HG03521 (cell line): ENCODE measurements around the gene TYRP1.

Experiments used
- ATAC-seq: cut with Tn5 transposase; IDR thresholded peaks from one replicate; pipeline ENCODE4 v1.9.1; 2021; ENCODE audit warnings: mild to moderate bottlenecking, moderate library complexity; ENCODE audit not compliant: unreplicated experiment

The TYRP1 gene

DNA sequence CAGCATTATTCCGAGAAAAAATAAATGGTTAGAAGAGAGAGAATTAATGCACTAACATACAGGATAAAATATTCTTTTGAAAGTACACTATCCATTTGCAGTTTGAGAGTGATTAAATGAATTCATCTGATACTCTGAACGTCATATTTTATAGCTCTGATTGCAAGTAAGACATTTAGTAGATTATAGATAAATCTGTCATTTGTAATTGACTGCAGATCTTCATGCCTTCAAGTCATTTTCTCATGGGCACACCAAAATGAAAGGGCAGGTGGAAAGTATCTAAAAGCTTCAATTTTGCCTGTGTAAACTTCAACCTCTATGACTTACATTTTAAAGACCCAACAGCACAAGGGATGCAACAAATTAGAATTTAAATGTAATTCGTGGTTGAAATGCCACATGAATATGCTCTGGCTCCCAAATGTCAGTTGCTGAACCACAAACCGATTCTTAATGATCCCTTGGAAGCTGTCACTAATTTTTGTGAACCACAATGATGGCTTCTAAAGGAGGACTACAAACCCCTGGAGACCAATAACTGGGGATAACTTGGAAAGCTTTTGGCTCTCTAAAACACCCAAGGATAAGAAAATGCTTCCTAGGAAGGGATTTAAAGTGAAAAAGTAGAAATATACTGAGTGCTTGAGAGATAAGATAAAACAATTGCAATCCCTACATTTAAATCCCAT lies 3.9 kb downstream of the TYRP1 start:
- ATAC-seq, result no peak

DNA sequence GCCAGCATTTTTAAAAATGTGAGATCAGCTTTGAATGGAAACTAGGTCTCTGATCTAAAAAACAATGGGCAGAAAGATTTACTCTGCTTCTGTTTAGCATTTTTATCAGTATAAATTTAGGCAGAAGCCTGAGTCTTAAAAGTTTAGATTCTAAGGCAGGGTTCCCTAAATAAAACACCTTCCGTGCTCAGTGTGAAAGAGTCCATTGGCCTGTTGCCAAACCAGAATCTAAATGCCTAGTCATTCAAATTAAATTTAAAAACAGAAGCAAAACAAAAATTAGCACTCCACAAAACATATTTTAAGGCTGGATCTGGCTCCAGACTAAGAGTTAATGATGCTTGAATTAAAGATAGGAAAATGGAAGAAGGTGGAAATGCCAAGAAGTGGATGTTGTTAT lies 4.5 kb downstream of the TYRP1 start:
- no peak for ATAC-seq

DNA sequence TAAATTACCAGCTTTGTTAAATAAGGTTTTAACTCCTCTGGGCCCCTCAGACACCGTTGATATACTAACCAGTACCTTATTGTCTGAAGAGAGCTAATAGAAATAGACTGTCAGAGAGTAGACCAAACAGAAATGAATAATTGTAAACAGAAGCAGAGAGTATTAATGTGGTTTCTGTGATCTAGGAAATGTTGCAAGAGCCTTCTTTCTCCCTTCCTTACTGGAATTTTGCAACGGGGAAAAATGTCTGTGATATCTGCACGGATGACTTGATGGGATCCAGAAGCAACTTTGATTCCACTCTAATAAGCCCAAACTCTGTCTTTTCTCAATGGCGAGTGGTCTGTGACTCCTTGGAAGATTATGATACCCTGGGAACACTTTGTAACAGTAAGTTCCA lies 5.1 kb downstream of the TYRP1 start:
- no peak for ATAC-seq

DNA sequence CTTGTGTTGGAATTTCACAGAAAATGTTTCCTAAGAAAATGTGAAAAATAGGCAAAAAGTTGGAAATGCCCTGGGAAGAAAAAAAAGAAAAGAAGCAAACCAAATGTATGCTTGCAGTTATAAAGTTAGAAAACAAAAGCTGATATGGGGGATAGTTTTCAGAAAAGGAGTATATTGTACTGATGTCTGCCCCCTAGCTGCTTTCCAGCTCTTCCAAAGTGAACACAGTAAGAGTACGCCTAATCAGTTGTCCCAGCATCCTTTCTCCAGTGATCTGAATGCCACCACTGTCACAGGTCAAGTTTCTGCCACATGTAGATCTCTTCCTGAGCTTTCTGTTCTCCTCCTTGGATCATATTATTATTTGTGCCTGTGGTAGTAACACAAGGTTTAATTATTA lies 5.8 kb downstream of the TYRP1 start:
- no peak for ATAC-seq

DNA sequence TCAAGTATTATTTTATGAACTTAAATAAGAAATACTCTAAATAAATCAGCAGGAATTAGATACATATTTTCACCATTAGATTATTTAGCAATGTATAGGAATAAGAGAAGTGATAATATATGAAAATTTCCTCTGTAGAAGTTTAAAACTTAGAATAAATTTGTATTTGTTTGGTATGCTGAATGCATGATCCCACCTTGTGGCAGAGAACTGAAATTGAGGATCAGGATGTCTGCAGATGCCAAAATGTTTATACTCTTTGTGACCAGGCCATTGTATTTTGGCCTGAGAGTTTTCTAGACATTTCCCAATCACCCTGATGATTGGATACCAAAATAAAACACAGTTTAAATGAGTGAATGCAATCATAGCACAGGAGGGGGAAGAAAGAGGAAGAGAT lies 6.3 kb downstream of the TYRP1 start:
- no peak for ATAC-seq

DNA sequence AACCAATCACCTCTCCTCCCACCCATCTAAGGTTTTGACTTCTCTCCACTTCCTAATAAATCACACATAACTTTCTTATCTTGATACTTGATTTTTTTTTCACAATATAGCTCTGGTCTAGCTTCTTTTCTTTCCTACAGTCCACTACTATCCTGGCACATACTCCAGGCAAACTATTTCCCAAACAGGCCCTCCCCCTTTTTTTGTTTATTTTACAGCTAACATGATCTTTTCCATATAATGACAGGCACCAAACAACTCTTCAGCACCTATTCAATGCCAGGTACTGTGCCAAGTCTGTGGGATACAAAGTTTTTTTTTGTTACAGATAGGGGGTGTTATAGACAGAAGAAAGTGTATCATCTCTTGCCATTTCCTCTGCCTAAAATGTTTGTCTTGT lies 7.9 kb downstream of the TYRP1 start:
- ATAC-seq, result no peak

DNA sequence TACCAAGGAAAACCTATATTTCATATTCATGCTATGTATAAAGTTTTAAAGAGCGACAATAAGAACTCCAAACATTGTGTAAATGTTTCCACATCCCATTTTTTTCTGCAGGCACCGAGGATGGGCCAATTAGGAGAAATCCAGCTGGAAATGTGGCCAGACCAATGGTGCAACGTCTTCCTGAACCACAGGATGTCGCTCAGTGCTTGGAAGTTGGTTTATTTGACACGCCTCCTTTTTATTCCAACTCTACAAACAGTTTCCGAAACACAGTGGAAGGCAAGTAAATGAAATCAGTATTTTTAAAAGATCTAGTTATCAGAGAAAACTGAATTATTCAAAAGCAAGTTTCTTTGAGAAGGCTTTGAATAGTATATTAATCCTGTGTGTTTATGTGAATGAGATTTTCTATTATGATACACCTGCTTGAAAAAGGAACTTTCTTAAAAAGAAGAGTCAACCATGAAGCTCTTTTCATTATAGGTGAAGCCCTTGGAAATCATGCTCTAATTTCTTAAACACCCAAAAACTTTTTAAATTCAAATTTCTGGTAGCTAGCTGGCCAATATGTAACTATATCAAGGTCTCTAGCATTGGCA lies 9.1 kb downstream of the TYRP1 start:
- no peak for ATAC-seq

DNA sequence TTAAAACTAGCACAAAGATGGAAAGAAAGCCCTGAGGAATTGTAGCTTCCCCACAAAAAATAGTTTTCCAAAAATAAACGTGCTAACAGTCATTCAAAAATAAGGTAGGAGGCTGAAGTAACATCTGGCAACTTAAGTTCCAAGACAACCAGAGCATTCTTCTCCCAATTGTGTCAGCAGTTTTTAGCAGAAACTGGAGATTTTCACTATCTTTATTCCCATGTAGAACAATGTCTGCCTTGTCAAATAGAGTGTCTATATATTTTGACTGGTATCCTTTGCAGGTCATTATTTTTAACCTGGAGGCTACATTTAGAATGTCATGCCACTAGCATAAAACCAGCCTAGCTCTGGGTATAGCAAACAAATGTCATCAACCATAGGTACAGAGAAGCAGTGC lies 10.8 kb downstream of the TYRP1 start:
- no peak for ATAC-seq

DNA sequence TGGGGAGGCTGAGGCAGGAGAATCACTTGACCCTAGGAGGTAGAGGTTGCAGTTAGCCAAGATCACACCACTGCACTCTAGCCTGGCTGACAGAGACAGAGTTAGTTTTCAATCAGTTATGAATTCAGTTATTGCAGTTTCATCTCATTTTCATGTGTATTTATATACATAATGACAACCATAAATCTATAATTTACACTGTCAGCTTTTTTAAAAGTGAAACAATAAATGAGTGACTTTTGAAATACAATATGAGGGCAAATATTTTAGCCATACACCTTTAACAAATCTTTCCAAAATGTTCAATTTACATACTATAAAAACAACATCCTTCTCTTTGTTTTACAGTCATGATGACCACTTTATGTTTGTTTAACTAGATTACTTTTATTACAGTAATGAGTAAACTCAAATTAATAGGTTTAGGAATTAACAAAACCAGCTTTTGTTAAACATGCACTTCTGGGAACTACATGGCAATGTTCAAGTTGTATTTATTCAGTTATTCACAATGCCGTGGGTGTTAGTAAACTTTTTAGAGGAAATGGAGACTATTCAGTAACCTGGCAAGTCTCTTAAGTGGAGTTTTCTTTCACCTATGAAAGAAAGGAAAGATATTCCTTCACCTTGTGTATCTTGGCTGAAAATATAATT lies 12.7 kb downstream of the TYRP1 start:
- no peak for ATAC-seq

DNA sequence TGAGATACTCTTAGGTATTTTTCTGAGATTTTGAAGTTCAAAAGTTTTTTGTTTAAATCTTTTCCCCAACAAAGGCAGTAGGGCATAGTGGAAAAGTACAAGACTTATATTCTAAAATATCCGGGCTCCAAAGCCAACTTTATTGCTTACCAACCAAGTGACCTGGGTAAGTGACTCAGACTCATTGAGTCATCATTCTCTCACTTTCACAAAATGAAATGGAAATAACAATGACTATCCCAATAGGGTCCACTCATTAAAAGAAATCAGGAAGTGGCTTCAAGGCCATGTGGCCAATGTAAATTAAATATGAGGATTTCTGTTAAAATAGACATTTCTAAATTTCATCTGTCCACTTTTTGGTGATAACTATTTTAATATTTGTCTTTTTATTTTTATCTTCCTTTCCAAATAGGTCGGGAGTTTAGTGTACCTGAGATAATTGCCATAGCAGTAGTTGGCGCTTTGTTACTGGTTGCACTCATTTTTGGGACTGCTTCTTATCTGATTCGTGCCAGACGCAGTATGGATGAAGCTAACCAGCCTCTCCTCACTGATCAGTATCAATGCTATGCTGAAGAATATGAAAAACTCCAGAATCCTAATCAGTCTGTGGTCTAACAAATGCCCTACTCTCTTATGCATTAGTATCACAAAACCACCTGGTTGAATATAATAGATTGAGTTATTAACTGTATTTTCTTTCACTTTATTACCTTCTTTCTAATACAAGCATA lies 15.5 kb downstream of the TYRP1 start:
- ATAC-seq, result no peak

DNA sequence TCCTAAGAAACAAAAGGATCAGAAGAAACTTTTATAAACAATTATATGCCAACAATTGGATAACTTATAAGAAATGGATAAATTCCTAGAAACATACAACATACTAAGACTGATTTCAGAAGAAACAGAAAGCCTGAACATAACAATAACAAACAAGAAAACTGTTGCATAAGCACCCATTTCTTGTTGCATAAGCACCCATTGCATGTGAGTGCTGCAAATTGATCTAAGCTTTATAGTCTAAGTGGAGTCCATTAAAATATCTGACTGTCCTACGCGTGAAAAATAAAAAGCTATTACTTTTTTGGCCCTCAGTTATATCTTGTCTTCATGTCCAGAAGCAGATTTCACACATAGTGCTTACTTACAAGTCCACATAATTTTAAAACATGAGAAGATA lies 19.3 kb downstream of the TYRP1 start:
- ATAC-seq, result no peak

DNA sequence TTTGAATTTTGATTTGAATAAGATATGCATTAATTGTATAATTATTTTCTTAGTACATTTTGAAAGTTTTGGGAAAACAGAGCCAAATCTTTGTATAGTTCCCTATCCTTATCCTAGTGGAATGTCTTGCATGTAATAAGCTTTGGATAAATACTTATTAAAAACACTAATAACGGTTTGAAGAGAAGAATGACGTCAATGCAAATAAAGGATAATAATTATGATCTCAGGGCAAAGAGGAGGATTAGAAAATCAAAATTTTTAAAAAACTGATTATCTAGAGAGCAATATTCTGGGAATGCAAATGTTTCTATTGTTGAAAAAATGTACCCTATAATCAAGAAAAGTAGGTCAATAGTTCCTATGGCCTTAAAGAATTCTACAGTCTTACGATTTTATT lies 22.1 kb downstream of the TYRP1 start:
- no peak for ATAC-seq

DNA sequence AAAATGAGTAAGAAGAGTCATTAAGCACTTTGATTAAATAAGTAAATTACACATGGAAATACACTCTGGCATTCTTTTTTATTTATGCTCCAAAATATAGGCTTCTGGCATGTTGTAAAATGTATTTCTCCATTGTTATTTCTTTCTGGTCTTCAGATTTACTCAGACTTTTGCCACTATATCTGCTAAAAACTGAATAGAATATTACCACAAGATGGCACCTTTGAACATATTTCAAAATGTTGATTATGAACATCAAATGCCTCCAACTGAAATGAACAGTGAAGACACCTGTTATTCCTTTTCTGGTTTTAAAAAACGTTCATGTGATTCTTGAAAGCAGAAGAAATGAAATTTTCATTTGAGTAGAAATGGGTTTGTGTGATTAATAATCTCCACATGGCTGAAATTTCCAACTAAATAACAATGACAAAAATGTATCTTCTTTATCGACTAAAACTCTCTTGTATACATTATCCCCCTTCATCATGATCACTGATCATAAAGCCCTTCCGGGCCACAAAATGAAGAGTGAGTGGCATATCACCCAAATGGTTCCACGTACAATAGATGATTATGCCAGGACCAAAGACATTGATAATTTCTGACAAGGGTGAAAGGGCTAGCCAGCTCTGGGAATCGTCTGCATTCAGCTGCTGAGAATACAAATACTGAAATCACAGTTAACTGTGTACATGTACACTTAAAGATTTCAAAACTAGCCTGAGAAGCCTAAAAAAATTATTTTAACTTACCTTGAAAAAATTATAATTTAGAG lies 23.8 kb downstream of the TYRP1 start:
- ATAC-seq, result no peak

DNA sequence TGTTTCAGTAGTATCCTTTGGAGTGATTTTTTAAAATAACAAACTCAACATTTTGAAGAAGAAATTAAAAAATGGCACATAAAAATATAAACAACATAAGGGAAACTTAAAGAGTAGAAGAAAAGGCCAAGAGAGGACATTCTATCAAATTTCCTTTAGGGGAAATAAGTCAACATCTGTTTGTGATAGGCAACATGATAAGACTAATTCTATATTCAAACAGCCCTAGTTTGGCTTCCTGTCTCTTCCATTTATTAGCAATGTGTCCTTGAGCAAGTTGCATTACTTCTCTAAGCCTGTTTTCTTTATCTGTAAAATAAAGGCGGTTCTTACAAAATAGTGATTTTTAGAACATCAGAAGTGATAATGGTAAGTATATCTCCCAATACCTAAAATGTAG lies 24.7 kb downstream of the TYRP1 start:
- no peak for ATAC-seq

DNA sequence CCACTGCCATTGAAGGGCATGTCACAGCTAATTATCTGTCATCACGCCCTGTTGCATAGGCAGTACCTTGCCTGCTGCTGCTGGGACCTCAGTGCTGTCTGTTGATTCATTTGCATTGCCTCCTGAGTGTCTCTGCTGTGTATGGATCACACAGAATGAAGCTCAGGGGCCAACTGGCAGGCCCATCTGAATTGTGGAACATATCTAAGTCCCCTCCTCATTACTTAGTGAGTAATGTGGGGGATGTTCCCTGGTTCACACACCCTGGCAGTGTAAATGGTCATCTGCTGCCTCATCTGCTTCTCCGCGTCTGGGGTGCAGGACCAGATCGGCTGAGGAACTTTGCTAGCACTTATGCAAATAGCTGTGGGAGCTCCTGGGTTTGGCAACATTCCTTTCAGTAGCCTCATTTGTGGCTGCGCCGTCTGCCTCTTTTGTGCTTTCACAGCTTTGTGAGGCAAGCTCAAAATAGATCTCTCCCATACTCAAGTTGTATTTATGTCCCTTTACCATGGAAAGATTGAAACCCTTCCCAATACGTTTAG lies 25.4 kb downstream of the TYRP1 start:
- no peak for ATAC-seq

DNA sequence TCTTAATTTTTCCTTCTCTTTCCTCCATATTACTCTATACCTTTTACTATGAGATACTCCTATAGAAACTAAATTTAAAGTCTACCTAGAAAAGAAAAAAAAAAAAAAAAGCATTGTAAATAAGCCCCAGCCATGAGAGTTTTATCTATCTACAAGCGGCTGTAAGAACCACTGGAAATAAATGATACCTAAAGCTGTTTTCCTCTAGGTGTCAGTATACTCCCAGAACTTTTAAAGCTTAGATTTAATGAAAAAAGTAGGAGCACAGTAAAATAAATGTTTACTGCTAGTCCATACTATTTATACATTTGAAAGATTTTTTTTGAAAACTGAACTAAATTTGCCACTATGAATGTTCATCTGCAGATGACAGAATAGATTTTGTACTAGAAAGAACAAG lies 26.2 kb downstream of the TYRP1 start:
- ATAC-seq, result no peak

DNA sequence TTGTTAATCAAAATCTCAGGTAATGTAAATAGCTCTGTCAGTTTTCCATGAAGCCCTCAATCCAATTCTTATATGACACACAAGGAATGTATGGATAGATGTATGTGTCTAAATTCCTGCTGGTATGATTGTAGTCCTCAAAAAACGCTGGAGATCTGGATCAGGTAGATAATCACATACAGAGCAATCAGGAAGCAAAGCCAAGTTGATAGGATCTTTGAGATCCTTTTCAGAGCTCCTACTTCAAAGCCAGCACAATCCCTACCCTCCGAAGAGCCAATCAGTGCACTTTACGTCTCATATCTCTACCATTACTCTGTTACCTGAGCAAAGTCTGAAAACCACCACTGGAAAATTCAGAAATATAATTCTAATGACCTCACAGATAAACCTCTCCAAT lies 27.4 kb downstream of the TYRP1 start:
- ATAC-seq, result no peak

DNA sequence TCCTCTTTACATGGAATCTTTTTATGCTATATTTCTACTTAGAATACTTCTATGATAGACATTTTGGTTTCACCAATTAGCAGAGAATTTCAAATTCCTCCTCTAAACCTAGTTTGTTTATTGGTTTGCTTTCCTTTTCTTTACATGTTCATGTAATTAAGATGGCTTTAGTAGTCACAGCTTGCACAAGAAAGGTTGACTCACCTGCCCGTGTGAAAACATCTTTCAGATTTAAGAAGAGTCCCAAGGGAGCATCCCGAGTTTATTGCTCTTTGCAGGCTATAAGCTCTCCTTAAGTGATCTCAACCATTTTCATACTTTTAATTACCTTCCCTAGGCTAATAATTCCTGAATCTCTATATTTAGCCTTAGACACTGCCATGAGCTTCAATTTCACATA lies 28.9 kb downstream of the TYRP1 start:
- no peak for ATAC-seq

DNA sequence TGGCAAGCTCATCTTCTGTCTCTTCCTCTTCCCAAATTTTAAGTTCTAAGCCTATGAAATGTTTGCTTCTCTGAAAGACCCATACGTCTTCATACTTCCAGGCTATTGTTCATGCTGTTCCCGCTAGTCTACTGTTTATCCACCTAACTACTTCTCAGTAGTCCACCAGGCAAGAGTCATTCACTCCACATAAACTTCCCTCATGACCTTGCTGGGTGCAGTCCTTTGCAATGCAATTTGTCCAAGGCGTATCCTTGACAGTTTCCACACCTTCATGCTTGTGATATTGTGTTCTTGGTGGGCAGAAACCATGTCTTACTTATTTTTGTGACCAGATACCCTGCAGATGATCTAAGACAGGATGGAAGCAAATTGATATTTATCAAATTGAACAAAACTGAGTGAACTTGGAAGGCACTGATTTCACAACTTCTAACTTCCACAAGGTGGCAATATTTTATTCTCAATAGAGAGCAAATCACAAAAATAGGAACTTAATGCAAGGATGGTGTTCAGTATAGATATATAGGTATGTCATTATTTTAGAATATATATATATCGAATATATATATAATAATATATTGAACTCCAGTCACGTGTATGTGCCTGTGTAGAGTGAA lies 30.3 kb downstream of the TYRP1 start:
- ATAC-seq, result no peak

DNA sequence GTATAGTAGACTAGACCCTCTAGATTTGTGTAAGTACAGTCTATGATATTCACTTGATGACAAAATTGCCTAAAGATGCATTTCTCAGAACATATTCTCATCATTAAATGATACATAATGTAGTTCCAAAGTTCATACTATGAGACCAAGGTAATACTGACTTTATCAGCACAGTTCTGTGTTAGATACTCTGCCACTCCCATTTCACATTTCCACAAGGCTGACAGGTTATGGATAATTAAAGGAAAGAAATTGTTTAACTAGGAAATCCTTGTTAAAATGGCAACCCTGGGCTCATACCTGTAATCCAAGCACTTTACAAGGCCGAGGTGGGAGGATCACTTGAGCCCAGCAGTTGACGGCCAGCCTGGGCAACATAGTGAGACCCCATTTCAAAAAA lies 33.6 kb downstream of the TYRP1 start:
- ATAC-seq, result no peak
